Measurements from ENCODE around the gene PRKAG3.

PRKAG3 gene

GRCh38 chr2:218809515-218809914 lies 22.1 kb downstream of the PRKAG3 start:
- Histone ChIP-seq H3K36me3 (ENCODE audit: control insufficient read depth, insufficient read depth, low read length) (peaks cover 3% of the 10 kb centered on the region), H3K4me1 (ENCODE audit: control insufficient read depth, insufficient read depth, low read length) (peaks cover 11% of the 10 kb centered on the region), H3K27me3 (ENCODE audit: control insufficient read depth, insufficient read depth, low read length) (no peaks in the 10 kb centered on the region), H3K9me3 (ENCODE audit: control insufficient read depth, insufficient read depth, low read length) (no peaks in the 10 kb centered on the region), H3K9ac (ENCODE audit: low read depth, low read length) (no peak overlapping the region), H3K4me3 (ENCODE audit: low read depth, low read length) (no peak overlapping the region)

GRCh38 chr2:218807626-218808025 lies 24.0 kb downstream of the PRKAG3 start:
- Histone ChIP-seq H3K9ac (ENCODE audit: low read depth, low read length) (no peak overlapping the region), H3K4me3 (ENCODE audit: low read depth, low read length) (no peak overlapping the region), H3K36me3 (ENCODE audit: control insufficient read depth, insufficient read depth, low read length) (peaks cover 3% of the 10 kb centered on the region), H3K4me1 (ENCODE audit: control insufficient read depth, insufficient read depth, low read length) (peaks cover 11% of the 10 kb centered on the region), H3K9me3 (ENCODE audit: control insufficient read depth, insufficient read depth, low read length) (no peaks in the 10 kb centered on the region), H3K27me3 (ENCODE audit: control insufficient read depth, insufficient read depth, low read length) (no peaks in the 10 kb centered on the region)

DNA sequence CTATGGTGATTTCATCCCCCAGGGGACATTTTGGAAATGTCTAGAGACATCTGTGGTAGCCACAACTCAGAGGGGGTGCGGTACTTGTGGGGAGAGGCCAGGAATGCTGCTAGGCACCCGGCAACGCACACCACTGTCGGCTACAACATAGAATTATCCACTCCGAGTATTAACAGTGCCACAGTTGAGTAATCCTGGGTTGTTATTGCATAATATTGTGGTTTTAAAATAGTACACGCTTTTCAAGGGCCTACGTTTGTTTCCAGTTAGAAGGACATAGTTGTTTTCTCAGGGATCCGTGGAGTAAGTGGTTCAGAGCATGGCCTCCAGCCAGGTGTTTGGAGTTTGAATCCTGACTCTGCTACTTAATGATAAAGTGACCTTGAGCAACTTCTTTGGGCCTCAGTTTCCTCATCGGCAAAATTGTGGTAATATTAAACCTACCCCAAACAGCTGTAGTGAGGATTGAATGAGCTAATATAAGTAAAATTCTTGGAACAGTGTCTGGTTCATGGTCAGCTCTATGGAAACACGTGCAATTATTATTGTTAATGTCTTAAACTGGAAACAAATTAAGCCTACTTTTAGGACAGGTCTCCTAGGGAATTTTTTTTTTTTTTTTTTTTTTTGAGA lies 25.1 kb downstream of the PRKAG3 start:
- no peaks in the 10 kb centered on the region for H3K27me3 ChIP-seq (ENCODE audit: control insufficient read depth, insufficient read depth, low read length)
- no peaks in the 10 kb centered on the region for H3K9me3 ChIP-seq (ENCODE audit: control insufficient read depth, insufficient read depth, low read length)
- H3K9ac ChIP-seq (ENCODE audit: low read depth, low read length), result no peak overlapping the region
- no peak overlapping the region for H3K4me3 ChIP-seq (ENCODE audit: low read depth, low read length)
- no peaks in the 10 kb centered on the region for H3K36me3 ChIP-seq (ENCODE audit: control insufficient read depth, insufficient read depth, low read length)
- peaks cover 11% of the 10 kb centered on the region for H3K4me1 ChIP-seq (ENCODE audit: control insufficient read depth, insufficient read depth, low read length)

GRCh38 chr2:218805627-218806026 lies 26.0 kb downstream of the PRKAG3 start:
- Histone ChIP-seq H3K27me3 (ENCODE audit: control insufficient read depth, insufficient read depth, low read length) (no peaks in the 10 kb centered on the region), H3K9me3 (ENCODE audit: control insufficient read depth, insufficient read depth, low read length) (no peaks in the 10 kb centered on the region), H3K4me1 (ENCODE audit: control insufficient read depth, insufficient read depth, low read length) (peaks cover 11% of the 10 kb centered on the region), H3K9ac (ENCODE audit: low read depth, low read length) (no peak overlapping the region), H3K4me3 (ENCODE audit: low read depth, low read length) (no peak overlapping the region), H3K36me3 (ENCODE audit: control insufficient read depth, insufficient read depth, low read length) (no peaks in the 10 kb centered on the region)

GRCh38 chr2:218804817-218805216 lies 26.8 kb downstream of the PRKAG3 start:
- peaks cover 11% of the 10 kb centered on the region for H3K4me1 ChIP-seq (ENCODE audit: control insufficient read depth, insufficient read depth, low read length)
- H3K9ac ChIP-seq (ENCODE audit: low read depth, low read length), result no peak overlapping the region
- H3K9me3 ChIP-seq (ENCODE audit: control insufficient read depth, insufficient read depth, low read length), result no peaks in the 10 kb centered on the region
- H3K27me3 ChIP-seq (ENCODE audit: control insufficient read depth, insufficient read depth, low read length), result no peaks in the 10 kb centered on the region
- H3K36me3 ChIP-seq (ENCODE audit: control insufficient read depth, insufficient read depth, low read length), result no peaks in the 10 kb centered on the region
- no peak overlapping the region for H3K4me3 ChIP-seq (ENCODE audit: low read depth, low read length)

DNA sequence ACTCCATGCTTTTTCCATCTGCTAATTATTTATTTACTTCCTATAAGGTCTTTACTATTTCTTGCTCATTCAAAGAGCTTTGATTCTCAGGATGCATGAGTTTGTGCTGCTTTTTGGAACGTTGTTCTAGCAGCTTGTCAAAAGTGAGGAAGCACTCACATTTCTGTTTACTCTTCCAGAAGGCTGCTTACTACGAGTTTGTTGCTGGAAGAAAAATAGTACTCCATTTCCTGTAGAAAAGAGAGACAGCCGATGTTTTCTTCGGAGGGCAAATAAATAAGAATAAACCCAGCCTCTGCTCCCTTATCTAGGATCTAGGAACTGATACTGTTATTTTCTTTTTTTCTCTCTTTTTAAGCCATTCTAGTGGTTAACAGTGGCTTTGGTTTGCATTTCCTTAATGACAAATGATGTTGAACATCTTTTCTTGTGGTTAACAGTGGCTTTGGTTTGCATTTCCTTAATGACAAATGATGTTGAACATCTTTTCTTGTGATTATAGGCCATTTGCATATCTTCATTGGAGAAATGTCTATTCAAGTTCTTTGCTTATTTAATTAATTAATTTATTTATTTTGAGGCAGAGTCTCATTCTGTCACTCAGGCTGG lies 29.1 kb downstream of the PRKAG3 start:
- no peaks in the 10 kb centered on the region for H3K36me3 ChIP-seq (ENCODE audit: control insufficient read depth, insufficient read depth, low read length)
- no peaks in the 10 kb centered on the region for H3K9me3 ChIP-seq (ENCODE audit: control insufficient read depth, insufficient read depth, low read length)
- H3K4me1 ChIP-seq (ENCODE audit: control insufficient read depth, insufficient read depth, low read length), result peaks cover 15% of the 10 kb centered on the region
- H3K9ac ChIP-seq (ENCODE audit: low read depth, low read length), result no peak overlapping the region
- no peaks in the 10 kb centered on the region for H3K27me3 ChIP-seq (ENCODE audit: control insufficient read depth, insufficient read depth, low read length)
- no peak overlapping the region for H3K4me3 ChIP-seq (ENCODE audit: low read depth, low read length)

DNA sequence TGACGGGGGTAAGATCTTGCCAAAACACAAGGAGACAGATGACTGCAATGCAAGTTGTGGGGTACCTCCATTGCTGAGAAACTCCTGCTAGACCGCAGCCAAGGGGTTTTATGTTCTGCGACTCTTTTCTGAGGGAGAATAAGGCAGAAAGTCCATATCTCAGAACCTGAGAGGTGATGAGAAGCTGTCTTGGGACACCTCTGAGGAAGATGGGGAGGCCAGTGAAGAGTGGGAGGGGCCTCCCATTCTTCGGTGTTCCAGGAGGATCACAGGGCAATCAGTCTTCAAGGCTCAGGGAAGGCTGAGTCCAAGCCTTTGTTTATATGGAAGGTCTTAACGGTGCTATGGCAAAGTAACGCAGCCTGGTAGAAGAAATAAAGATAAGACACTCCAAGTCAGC lies 31.6 kb downstream of the PRKAG3 start:
- Histone ChIP-seq H3K4me3 (ENCODE audit: low read depth, low read length) (no peak overlapping the region), H3K9ac (ENCODE audit: low read depth, low read length) (no peak overlapping the region), H3K9me3 (ENCODE audit: control insufficient read depth, insufficient read depth, low read length) (no peaks in the 10 kb centered on the region), H3K36me3 (ENCODE audit: control insufficient read depth, insufficient read depth, low read length) (no peaks in the 10 kb centered on the region), H3K27me3 (ENCODE audit: control insufficient read depth, insufficient read depth, low read length) (no peaks in the 10 kb centered on the region), H3K4me1 (ENCODE audit: control insufficient read depth, insufficient read depth, low read length) (peaks cover 4% of the 10 kb centered on the region)

DNA sequence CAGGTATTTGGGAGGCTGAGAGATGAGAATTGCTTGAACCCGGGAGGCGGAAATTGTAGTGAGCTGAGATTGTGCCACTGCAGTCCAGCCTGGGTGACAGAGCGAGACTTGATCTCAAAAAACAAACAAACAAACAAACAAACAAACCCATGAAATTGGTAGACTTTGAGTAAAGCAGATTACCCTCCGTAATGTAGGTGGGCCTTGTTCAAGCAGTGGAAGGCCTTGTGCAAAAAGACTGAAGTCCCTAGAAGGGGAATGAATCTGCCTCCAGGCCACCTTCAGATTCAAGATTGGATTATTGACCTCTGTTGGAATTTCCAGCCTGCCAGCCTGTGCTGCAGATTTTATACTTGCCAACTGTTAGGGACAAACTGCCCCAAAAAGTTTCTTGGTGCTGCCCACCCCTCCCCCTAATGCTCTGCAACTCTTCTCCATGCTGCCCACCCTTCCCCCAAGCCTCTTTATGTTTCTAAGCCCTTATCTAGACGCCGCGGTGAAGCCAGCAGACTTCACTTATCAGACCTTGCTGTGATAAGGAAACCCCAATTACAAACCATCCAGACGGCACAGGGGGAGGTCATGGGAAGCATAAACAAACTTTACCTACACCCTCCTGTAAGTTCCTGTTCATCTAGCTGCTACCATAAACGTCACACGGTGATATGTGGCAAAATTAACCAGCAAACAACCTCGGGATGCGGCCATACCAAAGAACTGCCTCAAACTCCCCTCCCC lies 32.7 kb downstream of the PRKAG3 start:
- H3K27me3 ChIP-seq (ENCODE audit: control insufficient read depth, insufficient read depth, low read length), result no peaks in the 10 kb centered on the region
- H3K4me3 ChIP-seq (ENCODE audit: low read depth, low read length), result no peak overlapping the region
- no peaks in the 10 kb centered on the region for H3K36me3 ChIP-seq (ENCODE audit: control insufficient read depth, insufficient read depth, low read length)
- H3K9ac ChIP-seq (ENCODE audit: low read depth, low read length), result no peak overlapping the region
- peaks cover 4% of the 10 kb centered on the region for H3K4me1 ChIP-seq (ENCODE audit: control insufficient read depth, insufficient read depth, low read length)
- H3K9me3 ChIP-seq (ENCODE audit: control insufficient read depth, insufficient read depth, low read length), result no peaks in the 10 kb centered on the region

- no peak overlapping the region for H3K4me3 ChIP-seq (ENCODE audit: low read depth, low read length)
- no peak overlapping the region for H3K9ac ChIP-seq (ENCODE audit: low read depth, low read length)
- peaks cover 4% of the 10 kb centered on the region for H3K4me1 ChIP-seq (ENCODE audit: control insufficient read depth, insufficient read depth, low read length)
- H3K9me3 ChIP-seq (ENCODE audit: control insufficient read depth, insufficient read depth, low read length), result no peaks in the 10 kb centered on the region
- no peaks in the 10 kb centered on the region for H3K27me3 ChIP-seq (ENCODE audit: control insufficient read depth, insufficient read depth, low read length)
- no peaks in the 10 kb centered on the region for H3K36me3 ChIP-seq (ENCODE audit: control insufficient read depth, insufficient read depth, low read length)
These were observed 34.9 kb downstream of the PRKAG3 start for GRCh38 chr2:218796691-218797090.

- H3K9me3 ChIP-seq (ENCODE audit: control insufficient read depth, insufficient read depth, low read length), result no peaks in the 10 kb centered on the region
- H3K9ac ChIP-seq (ENCODE audit: low read depth, low read length), result no peak overlapping the region
- no peaks in the 10 kb centered on the region for H3K4me1 ChIP-seq (ENCODE audit: control insufficient read depth, insufficient read depth, low read length)
- H3K4me3 ChIP-seq (ENCODE audit: low read depth, low read length), result no peak overlapping the region
- H3K27me3 ChIP-seq (ENCODE audit: control insufficient read depth, insufficient read depth, low read length), result no peaks in the 10 kb centered on the region
- H3K36me3 ChIP-seq (ENCODE audit: control insufficient read depth, insufficient read depth, low read length), result no peaks in the 10 kb centered on the region
These were observed 39.2 kb downstream of the PRKAG3 start for GRCh38 chr2:218792433-218792832.

- Histone ChIP-seq H3K4me3 (ENCODE audit: low read depth, low read length) (no peak overlapping the region), H3K9ac (ENCODE audit: low read depth, low read length) (no peak overlapping the region), H3K27me3 (ENCODE audit: control insufficient read depth, insufficient read depth, low read length) (peaks cover 7% of the 10 kb centered on the region), H3K36me3 (ENCODE audit: control insufficient read depth, insufficient read depth, low read length) (no peaks in the 10 kb centered on the region), H3K9me3 (ENCODE audit: control insufficient read depth, insufficient read depth, low read length) (no peaks in the 10 kb centered on the region), H3K4me1 (ENCODE audit: control insufficient read depth, insufficient read depth, low read length) (no peaks in the 10 kb centered on the region)
These were observed 42.9 kb downstream of the PRKAG3 start for GRCh38 chr2:218788529-218789255.
